HG03064 (cell line): ENCODE measurements around the gene ATP2B2.

ENCODE experiments used
- ATAC-seq: cut with Tn5 transposase; IDR thresholded peaks from one replicate; pipeline ENCODE4 v1.9.1; 2021; ENCODE audit warnings: low read depth; ENCODE audit not compliant: unreplicated experiment

ATP2B2 gene

DNA sequence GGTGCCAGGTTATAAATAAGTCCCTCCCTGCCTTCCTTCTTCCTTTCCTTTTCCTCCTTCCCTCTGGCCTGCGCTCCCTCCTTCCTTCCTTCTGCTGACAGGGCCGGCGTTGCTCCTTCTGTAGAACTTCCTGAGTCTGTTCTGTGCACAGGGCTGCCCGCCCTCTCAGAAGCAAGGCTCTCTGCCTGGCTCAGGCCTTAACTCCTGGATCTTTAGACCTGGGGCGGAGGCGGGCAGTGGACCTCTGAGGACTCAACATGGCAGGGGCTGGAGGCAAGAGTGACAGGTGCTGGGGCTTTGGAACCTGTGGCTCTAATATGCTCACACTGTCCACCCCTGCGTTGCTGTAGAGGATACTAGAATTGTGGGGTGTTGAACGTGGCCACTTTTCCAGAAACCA lies 98.0 kb downstream of the ATP2B2 start:
- no peak for ATAC-seq

DNA sequence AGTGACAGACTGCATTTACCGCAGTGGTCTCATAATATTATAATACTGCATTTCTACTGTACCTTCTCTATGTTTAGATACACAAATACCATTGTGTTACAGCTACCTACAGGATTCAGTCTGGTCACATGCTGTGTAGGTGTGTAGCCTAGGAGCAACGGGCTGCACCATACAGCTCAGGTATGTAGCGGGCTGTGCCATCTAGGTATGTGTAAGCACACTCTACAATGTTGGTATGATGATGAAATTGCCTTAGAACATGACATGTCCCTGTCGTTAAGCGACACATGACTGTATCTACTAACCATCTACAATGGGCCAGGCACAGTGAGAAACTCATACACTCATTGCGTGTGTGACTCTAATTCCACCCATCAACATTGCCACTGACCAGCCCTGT lies 99.0 kb downstream of the ATP2B2 start:
- ATAC-seq = no peak

DNA sequence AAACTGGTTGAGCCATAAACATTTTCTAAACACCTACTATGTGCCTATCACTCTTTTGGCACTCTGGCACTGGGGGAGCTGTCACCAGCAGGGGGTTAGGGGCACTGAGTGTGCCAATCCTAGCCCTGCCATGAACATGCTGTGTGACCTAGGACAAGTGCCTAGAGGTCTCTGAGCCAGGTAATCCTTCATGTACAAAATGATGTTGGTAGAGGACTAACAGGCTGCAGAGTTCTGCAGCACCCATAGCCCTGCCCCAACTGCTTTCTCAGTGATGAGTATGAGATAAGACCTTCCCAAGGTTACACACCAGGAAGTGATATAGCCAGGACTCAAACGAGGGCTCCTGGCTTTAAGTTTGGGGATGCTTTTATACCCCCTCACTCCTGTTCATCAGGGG lies 99.6 kb downstream of the ATP2B2 start:
- ATAC-seq = no peak

DNA sequence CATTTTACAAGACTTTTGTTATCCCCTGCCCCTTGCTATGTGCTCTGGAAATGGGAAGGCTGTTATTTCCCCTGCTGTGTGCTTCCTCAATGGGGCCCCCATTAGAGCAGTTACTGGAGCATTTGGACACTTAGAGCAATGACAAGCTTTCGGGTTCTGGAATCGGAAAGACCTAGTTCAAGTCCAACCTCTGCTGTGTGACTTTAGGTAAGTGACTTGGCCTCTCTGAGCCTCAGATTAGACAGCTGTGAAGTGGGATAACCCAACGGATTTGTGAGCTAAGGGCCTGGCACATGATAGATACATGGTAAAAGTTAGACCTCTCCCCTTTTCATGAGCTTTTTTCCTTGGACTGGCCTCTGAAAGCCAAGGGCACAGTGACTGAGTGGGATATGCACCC lies 100.5 kb downstream of the ATP2B2 start:
- no peak for ATAC-seq

DNA sequence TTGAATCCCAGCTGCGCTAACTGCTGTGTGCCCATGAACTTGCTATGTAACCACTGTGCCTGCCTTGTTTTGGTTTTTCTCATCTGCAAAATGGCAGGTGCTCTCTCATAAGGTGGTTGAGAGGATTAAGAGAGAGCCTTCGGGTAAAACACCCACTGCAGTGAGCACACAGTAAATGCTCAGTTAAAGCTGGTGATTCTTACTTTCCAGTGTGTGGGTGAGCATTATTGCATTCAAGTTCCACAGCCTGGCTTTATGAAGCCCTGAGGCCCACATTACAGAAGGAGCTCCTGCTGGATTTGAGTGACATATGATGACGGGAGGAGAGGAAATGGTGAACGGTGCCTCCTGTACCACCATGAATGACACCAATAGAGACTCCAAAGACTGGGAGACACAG lies 101.0 kb downstream of the ATP2B2 start:
- ATAC-seq = no peak

DNA sequence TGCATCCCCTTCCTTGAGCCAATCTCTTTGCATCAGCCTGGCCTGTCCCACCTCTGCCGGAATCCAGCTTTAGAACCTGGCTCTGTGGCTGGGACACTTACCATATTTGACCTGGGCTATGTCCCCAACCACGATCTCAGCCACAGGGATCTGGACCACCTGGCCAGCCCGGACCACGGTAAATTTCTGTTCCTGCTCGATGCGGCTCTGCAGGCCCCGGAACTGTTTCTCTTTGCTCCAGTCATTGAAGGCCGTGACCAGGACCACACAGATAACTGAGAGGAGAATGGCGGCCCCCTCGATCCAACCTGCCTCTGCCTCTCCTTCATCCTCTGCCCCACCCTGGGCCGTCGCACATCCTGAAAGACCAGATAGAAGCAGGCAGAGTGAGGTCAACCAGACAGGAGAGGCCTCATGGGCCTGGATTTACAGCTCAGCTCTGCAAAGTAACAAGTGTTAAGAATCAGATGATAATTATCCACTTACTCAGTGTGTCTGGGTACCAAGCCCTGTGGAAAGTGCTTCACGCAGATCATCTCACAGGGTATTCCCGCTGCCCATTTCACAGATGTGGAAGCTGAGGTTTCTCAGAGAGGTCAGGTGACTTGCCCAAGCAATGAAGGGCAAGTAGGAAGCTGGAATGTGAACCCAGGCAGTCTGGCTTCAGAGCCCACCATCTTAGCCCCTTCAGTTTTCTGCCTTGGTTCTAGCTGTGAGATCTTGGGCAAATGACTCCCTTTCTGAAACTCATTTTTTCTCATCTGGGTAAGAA lies 103.2 kb downstream of the ATP2B2 start:
- no peak for ATAC-seq

DNA sequence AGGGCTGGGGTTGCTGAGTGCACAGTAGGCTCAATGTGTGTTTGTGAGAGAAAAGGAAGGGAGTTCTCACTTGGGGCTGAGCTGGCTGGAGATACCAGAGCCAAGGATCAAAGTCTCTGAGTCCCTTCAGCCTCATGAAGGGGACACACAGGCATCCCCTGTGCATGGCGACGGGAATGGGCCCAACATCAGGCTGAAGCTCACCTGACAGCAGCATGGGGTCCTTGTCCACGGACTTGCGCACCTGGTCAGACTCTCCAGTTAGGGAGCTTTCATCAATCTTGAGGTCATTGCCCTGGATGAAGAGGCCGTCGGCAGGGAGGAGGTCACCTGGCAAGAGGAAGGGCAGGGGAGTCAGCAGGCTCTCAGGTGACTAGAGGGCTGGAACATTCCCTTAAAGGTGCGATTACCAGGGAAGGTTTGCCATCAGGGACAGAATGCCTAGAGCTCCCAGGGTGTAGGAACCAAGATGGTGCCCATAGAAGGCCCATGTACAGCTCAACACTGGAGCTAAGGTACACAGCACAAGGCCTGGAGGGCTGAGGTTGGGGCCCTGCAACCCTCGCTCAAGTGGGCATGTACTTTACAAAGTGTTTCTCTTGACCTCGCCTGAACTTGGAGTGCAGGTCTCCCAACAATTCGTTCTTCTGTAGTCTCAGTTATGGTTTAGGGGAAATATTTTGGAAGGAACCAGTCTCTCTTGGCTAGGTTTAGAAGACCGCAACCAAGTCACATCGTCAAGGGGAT lies 104.5 kb downstream of the ATP2B2 start:
- ATAC-seq = no peak

DNA sequence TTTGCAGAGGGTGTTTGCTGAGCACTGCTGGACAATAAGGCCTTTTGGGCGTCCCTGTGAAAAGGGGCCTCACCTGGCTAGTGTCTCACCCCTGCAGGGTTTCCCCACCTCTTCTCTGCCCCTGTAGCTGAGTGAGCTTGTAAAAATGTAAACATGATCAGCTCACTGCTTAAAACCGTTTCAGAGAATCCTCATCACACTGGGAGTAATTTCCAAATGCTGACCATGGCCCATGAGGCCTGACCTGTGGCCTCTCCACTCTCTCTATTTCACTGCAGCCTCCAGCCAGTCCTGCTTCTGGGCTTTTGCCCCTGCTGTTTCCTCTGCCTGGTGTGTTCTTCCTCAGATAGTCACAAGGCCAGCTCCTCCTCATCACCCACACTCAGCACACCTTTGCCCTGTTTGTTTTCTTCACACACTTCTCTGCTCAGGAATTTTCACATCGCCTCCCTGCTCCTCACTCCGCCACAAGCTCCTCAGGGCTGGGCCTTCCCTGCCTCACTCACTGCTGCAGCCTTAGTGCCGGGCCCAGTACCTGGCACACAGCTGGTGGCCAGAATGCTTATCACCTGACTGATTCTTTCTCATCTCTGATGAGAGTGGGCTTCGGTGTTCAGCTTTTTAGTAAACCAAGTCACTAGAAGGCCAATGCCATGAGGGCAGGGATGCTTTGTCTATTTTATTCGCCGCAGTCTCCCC lies 105.2 kb downstream of the ATP2B2 start:
- ATAC-seq = no peak

DNA sequence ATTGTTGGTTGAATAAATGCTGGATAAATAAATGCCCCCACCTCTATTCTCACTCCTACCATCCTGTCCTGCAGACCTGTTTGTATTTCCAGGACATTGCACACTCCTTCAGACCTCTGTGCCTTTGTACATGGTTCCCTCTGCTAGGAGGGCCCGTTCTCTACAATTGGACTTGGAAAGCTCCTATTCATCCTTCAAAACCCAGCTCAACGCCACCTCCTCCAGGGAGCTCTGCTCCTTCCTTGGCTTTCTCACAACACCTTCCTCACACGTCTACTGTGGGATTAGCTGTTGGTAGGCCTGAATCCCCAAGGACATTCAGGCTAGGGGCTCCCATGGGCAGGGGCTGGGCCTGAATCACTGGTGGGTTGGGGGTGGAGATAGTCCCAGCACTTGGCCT lies 105.8 kb downstream of the ATP2B2 start:
- no peak for ATAC-seq

DNA sequence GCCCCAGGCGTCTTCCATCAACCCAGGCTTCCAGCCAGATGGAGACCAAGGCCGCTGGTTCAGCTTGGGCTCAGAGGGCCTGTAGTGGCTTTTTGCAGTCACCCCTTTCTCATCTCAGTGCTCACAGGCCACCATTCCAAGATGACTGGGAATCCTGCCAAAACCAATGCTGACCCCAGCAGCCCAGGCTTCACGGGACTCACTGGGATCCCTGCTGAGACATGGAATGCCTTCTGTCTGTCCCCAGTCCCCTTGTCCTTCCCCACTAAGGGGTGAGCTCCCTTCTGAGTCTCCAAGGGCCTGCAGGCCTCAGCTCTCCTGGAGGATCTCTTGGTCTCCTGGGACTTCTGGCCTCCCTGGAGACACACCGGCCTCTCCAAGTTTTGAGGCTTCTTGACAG lies 107.0 kb downstream of the ATP2B2 start:
- no peak for ATAC-seq

DNA sequence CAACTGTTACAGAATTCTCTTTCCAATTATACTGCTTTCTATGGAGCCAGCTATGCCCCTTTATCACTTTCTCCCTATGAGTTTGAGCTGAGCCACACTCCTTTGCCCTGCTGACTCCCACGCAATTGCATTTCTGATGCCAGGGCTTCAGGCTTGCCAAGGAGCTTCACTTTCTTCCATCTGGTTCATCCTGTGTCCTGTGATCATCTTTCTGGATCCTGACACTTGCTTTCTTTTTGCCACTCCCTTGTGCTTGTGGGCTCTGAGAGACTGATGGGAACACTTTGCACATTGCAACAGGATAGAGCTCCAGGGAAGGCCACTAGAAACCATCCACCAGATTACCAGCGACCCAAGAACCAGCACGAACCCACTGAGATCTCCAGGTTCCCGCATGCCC lies 107.5 kb downstream of the ATP2B2 start:
- no peak for ATAC-seq

DNA sequence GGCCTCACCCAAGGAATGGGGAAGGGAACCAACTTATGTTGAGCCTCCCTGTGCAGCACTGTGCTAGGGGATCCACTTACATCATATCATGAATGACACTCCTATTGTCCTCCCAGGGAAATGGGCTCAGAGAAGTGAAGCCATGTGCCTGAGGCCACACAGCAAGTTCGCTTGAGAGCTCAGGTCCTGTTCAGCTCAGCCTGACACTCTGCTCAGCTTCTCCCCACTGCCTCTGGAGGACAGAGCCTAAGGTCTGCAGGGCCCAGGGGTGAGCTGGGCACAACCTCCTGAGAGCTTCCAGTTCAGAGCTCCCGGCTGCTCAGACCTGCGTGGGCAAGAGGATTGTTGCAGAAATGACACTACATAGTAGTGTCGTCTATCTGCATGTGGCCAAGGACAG lies 108.5 kb downstream of the ATP2B2 start:
- no peak for ATAC-seq

DNA sequence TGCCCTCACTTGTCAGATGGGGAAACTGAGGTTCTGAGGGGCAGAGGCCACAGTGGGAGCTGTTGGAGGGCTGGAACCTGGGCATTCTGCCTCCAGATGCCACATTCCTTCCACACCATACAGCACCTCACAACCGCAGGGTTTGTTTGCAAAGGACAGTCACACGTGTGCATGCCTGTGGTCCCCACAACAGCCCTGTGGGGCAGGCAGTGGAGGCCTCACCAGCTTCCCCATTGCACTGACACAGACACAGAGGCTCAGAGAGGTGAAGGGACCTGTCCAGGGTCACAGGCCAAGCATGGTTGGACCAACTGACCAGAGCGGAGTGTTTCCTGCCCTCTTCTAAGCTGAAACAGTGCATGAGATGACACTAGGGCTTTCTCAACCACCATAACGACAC lies 109.3 kb downstream of the ATP2B2 start:
- ATAC-seq = no peak

DNA sequence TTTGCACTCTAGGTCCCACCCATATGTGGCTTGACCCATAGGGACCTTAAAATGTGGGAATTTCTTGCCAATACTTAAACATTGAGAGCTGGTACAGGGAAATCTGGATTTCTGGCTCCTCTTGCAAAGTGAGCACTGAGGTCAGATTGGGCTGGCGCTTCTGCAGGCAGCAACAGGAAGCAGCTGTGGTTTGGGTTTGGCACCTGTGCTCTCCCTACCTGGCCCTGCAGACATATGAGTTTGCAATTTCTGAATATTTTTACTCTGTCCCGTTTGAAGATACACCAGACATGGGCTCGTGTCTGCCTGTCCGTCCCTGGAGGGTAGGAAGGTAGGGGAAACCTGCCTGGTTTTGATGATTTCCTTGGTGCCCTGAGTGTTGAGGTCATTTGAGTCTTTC lies 109.7 kb downstream of the ATP2B2 start:
- no peak for ATAC-seq

DNA sequence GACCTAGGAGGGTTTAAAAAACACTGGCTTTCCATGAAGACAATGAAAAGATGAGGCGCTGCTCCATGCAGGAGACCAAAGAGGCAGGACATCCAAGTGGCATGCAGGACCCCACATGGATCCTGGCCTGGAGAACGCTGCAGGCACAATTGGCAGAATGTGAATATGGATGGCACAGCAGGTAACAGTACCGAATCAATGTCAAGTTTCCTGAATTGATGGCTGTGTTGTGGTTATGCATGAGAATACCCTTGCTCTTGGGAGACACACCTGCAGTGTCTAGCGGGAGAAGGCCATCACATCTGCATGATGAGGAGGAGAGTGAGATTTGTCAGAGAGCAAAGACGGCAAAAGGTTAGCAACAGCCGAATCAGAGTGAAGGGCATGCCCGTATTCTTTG lies 110.2 kb downstream of the ATP2B2 start:
- ATAC-seq = no peak

DNA sequence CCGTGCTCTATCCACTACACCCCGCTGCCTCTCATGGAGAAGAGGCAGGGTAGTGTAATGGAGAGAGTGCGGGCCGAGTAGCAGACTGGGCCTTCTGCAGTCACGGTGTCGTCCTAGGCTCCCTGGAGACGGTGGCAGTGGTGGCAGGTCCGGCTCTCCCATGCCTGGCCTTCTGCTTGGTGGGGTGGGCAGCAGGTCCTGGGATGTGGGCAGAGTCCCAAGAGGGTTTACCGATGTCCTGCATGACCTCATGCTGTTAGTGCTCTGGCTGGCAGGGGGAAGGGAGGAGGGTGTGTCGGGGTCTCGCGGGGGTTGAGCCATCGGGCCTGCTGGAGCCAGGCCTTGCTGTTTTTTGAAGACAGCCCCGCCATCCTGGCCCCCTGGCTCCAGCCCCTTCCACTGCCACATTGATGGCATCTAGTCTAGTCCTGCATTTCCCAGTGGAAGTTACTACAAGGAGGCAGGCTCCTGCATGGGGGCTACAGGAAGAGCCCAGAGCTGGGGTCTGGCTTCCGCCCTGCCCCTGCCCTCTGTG lies 110.8 kb downstream of the ATP2B2 start:
- ATAC-seq = no peak

DNA sequence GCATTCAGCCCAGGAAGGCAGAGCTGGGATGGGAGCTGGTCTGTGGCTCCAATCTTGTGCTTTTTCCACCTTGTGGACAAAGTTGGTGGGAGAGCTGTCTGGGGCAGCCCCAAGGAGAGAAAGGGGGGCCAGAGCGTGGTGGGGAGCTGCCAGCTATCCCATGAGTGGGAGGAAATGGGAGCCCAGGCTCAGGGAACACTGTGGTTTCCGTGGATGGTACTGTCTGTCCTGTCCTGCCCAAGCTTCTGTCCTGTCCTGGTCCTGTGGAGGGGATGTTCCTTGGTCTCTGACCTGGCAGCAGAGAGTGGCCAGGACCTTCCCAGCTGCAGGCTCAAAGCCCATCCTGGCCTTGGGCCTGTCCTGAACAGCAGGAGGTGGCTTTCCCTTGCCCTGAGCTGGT lies 111.9 kb downstream of the ATP2B2 start:
- ATAC-seq = no peak

DNA sequence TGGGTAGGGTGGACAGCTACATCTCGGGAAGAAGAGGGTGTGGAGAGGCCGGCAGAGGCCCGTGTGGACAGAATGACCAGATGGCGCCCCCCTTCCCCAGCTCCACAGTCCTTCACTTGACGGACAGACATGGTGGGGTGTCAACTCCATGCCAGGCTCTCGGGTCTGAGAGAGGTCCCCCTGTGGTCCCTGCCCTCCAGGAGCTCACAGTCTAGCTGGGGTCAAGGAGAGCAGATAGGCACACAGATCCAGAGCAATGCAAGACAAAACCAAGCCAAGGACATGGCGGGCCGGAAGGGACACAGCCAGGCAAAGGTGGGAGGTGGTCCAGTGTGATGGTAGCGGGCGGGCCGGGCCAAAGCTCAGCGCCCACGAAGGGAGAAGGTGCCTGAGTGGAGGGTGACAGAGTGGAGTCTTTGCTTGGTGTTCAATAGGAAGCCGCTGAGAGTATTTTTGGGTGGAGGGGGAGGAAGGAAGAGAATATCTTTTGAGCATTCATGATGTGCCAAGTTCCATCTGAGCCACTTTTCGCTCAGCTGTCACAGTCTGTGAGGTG lies 112.4 kb downstream of the ATP2B2 start:
- ATAC-seq = no peak

DNA sequence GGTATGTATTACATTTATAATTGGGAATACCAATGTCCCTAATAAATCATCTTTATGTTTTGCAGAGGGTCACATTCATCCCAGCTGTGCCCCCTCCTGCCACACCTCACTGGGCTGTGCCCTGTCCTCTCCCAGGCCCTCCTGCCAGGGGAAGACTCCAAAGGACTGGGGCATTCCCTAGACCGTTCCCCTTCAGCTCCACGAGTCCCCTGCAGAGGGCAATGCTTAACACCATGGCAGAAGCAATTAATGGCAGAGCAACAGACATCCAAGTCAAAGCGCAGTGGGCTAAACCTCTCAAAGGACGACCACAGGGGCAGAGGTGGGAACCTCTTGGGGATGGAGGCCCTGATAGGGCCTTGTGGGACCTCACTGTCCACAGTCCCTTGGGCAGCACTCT lies 113.1 kb downstream of the ATP2B2 start:
- no peak for ATAC-seq

DNA sequence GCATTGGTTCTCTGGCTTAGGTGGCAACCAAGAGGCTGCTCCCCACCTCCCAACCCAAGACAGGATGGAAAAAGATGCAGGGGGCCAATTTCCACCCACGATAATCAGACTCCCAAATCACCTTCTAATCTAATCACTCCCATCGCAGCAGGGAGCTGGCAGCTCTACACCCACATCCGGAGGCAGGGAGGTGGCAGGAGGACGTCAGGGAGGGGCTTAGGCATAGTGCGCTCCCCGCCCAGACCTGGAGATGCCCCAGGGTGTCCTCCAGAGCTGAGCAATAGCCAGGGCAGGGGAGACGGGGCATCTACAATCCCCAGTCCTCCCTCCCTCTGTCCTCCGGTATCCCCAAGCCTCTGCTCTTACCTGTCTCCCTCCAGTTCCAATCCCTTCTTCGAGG lies 114.0 kb downstream of the ATP2B2 start:
- no peak for ATAC-seq
